Left lung (tissue), 10 donors: ENCODE measurements around the gene MRGPRD. TPM values are rescaled to one million over a fixed set of nuclear protein-coding genes. Genes with fewer than 3 reads are reported as not detected.

Experiments
- ATAC-seq: fragments of 200-7000 bp; cut with Tn5 transposase; one replicate; pipeline ENCODE4 v1.9.1; 2020; ENCODE audit warnings: moderate library complexity
- DNase-seq, 4 donors: peaks; one replicate each; pipeline ENCODE4 v3.0.0-alpha.2; 2013 to 2020
- H3K27ac ChIP-seq, 2 donors: fragments of 200-600 bp; sonication (generic) in 1 of 2; one replicate each; pipeline versions ENCODE4 v1.5.0 to v1.8.0; 2020 to 2021
- H3K27me3 ChIP-seq, 2 donors: fragments of 200-600 bp; sonication (generic) in 1 of 2; one replicate each; pipeline versions ENCODE4 v1.5.0 to v1.8.0; 2020 to 2021
- H3K36me3 ChIP-seq, 2 donors: fragments of 200-600 bp; sonication (generic) in 1 of 2; one replicate each; pipeline versions ENCODE4 v1.5.0 to v1.8.0; 2020 to 2021
- H3K4me1 ChIP-seq, 2 donors: fragments of 200-600 bp; one replicate each; pipeline ENCODE4 v1.8.0; 2021
- H3K4me3 ChIP-seq, 2 donors: fragments of 200-600 bp; sonication (generic) in 1 of 2; one replicate each; pipeline versions ENCODE4 v1.5.0 to v1.8.0; 2020 to 2021; ENCODE audit warnings: mild to moderate bottlenecking in 1 of 2
- H3K9me3 ChIP-seq, 2 donors: fragments of 200-600 bp; sonication (generic) in 1 of 2; one replicate each; pipeline versions ENCODE4 v1.5.0 to v1.8.0; 2020 to 2021
- CTCF ChIP-seq, 2 donors: fragments of 200-600 bp; sonication (generic) in 1 of 2; IDR thresholded peaks; one replicate each; pipeline versions ENCODE4 v1.5.0 to v1.8.0; 2021; ENCODE audit warnings: antibody characterized with exemption in 2 of 2
- intact Hi-C, 2 donors: fragments of 100-400 bp; cut with DNase I; formaldehyde crosslinking; loops; one replicate each; pipeline versions ENCODE4 v1.11.2 to v1.14.2; 2022
- polyA plus RNA-seq, 6 donors: library from polyadenylated mRNA; unstranded; fragments of 120-200 nt; gene quantifications; one replicate each; pipeline ENCODE4 v1.2.1, GENCODE V29; 2013; ENCODE audit not compliant: insufficient read length in 6 of 6
- total RNA-seq, 2 donors: library from RNA; stranded (reverse); fragmentation: NEBNext Ultra II Directional; extraction: Animal tissue kit (Norgen Biotek cat#: 25700); gene quantifications; one replicate each; pipeline ENCODE4 v1.2.1, GENCODE V29; 2021
- donor health status: DM: no; HTN: yes; CAD: no.
- donor health status: DM: no; HTN: no; CAD: no.

Gene MRGPRD
- total and polyA plus RNA-seq, 8 donors = not detected

- H3K9me3 ChIP-seq = no peaks in the 10 kb centered on the region
These were observed 13.6 kb downstream of the MRGPRD start for GRCh38 chr11:68966894-68967780.

GRCh38 chr11:68965901-68966853, 14.6 kb downstream of the MRGPRD start:
- Histone ChIP-seq H3K4me1 (no peaks in the 10 kb centered on the region), H3K9me3 (no peaks in the 10 kb centered on the region), H3K27ac (no peak overlapping the region), H3K4me3 (no peak overlapping the region), H3K27me3 (peaks cover 0 to 24% of the 10 kb centered on the region in 2 donors), H3K36me3 (no peaks in the 10 kb centered on the region)
- intact Hi-C loops = no loop called here
- ATAC-seq = no peak
- peak in 1 of 4 donors; percentile 26 for DNase-seq
- TF ChIP-seq CTCF (IDR thresholded peaks at IDR 0.05) = no peak

More at GRCh38 chr11:68966894-68967780, 13.6 kb downstream of the MRGPRD start:
- intact Hi-C loops = no loop called here
- DNase-seq (peak in 1 of 4 donors; percentile 4), ATAC-seq (no peak)
- Histone ChIP-seq H3K4me1 (no peaks in the 10 kb centered on the region), H3K36me3 (no peaks in the 10 kb centered on the region), H3K4me3 (no peak overlapping the region), H3K27ac (no peak overlapping the region), H3K27me3 (peaks cover 0 to 33% of the 10 kb centered on the region in 2 donors)
- TF ChIP-seq CTCF (IDR thresholded peaks at IDR 0.05) = no peak

- H3K9me3 ChIP-seq = no peaks in the 10 kb centered on the region
- no peak overlapping the region for H3K27ac ChIP-seq
- TF ChIP-seq CTCF (IDR thresholded peaks at IDR 0.05) = no peak
- peak in 1 of 4 donors; percentile 13 for DNase-seq
- H3K36me3 ChIP-seq = no peaks in the 10 kb centered on the region
- no peaks in the 10 kb centered on the region for H3K4me1 ChIP-seq
- ATAC-seq = peak; percentile 49
- H3K27me3 ChIP-seq = peaks cover 0 to 17% of the 10 kb centered on the region in 2 donors
- H3K4me3 ChIP-seq = no peak overlapping the region
- intact Hi-C loops = no loop called here
These were observed 17.0 kb downstream of the MRGPRD start for GRCh38 chr11:68963779-68964178.

GRCh38 chr11:68962527-68963250, 18.1 kb downstream of the MRGPRD start:
- no peak overlapping the region for H3K4me3 ChIP-seq
- H3K27ac ChIP-seq = no peak overlapping the region
- intact Hi-C loops = no loop called here
- no peak for DNase-seq
- H3K9me3 ChIP-seq = no peaks in the 10 kb centered on the region
- no peaks in the 10 kb centered on the region for H3K4me1 ChIP-seq
- no peaks in the 10 kb centered on the region for H3K36me3 ChIP-seq
- no peak for TF ChIP-seq CTCF (IDR thresholded peaks at IDR 0.05)
- no peak for ATAC-seq
- peaks cover 0 to 8% of the 10 kb centered on the region in 2 donors for H3K27me3 ChIP-seq
